Caco-2 (cell line): ENCODE data around the gene NIFK. TPM values are rescaled to one million over a fixed set of nuclear protein-coding genes. Genes with fewer than 3 reads are reported as not detected.
A peak's percentile ranks its signal among the peaks of the same experiment; 100 is the strongest.
"Not testable (repeated sequence)": the region's sequence is repeated elsewhere in the genome, so short reads cannot be mapped to it uniquely, and the experiment has no call there.

Source experiments
- BruUV-seq: library from RNA; stranded (reverse); fragments of 400-500 nt; replicated peaks from 2 replicates; lab custom pipeline; 2021; lab: Mats Ljungman, UMichigan
- CTCF ChIA-PET: fragments of 300-600 bp; sonication (Branson Sonifier 250); formaldehyde crosslinking; loops from one replicate; lab custom pipeline; 2022; ENCODE audit warnings: antibody characterized with exemption; lab: Charles Lee
- POLR2A ChIA-PET: fragments of 300-600 bp; sonication (Branson Sonifier 250); formaldehyde crosslinking; loops from one replicate; lab custom pipeline; 2022; ENCODE audit warnings: antibody characterized with exemption; lab: Charles Lee
- DNase-seq, 2 experiments: peaks; one replicate each; pipeline versions ENCODE4 v3.0.0 to v3.0.0-alpha.2; 2020 to 2022
- H3K27me3 ChIP-seq: replicated peaks from 2 replicates; pipeline ENCODE4 v1.6.0; 2011; ENCODE audit warnings: low read length; ENCODE audit not compliant: control insufficient read depth, insufficient read depth
- H3K36me3 ChIP-seq: 2 replicates; pipeline ENCODE4 v1.5.1; 2011; ENCODE audit warnings: low read length; ENCODE audit not compliant: control insufficient read depth, insufficient read depth
- H3K4me1 ChIP-seq: fragments of 250-450 bp; sonication (Bioruptor Pico); 2 replicates; pipeline ENCODE4 v1.5.1; 2020; ENCODE audit warnings: mild to moderate bottlenecking
- H3K4me3 ChIP-seq: 2 replicates; pipeline ENCODE4 v1.5.1; 2011; ENCODE audit warnings: low read depth, mild to moderate bottlenecking, control low read depth, low read length
- H3K9me3 ChIP-seq: fragments of 250-450 bp; sonication (Bioruptor Pico); 2 replicates; pipeline ENCODE4 v1.5.1; 2020; ENCODE audit warnings: mild to moderate bottlenecking, moderate library complexity
- H3K27ac Mint-ChIP-seq: one replicate; pipeline ENCODE4 v1.8.0; 2022; ENCODE audit warnings: mixed read lengths; ENCODE audit not compliant: unreplicated experiment
- H3K27me3 Mint-ChIP-seq: one replicate; pipeline ENCODE4 v1.8.0; 2022; ENCODE audit warnings: mixed read lengths; ENCODE audit not compliant: insufficient read depth, unreplicated experiment
- H3K36me3 Mint-ChIP-seq: one replicate; pipeline ENCODE4 v1.8.0; 2022; ENCODE audit warnings: mild to moderate bottlenecking, mixed read lengths; ENCODE audit not compliant: insufficient read depth, unreplicated experiment
- H3K4me1 Mint-ChIP-seq: one replicate; pipeline ENCODE4 v1.8.0; 2022; ENCODE audit warnings: low read depth, mixed read lengths; ENCODE audit not compliant: unreplicated experiment
- H3K4me3 Mint-ChIP-seq: one replicate; pipeline ENCODE4 v1.8.0; 2022; ENCODE audit warnings: mild to moderate bottlenecking, moderate library complexity, mixed read lengths; ENCODE audit not compliant: unreplicated experiment
- H3K9me3 Mint-ChIP-seq: one replicate; pipeline ENCODE4 v1.8.0; 2022; ENCODE audit warnings: mixed read lengths; ENCODE audit not compliant: unreplicated experiment
- intact Hi-C: fragments of 100-400 bp; cut with micrococcal nuclease; formaldehyde crosslinking; loops from one replicate; pipeline ENCODE4 v1.10.0; 2022; ENCODE audit not compliant: unreplicated experiment
- total RNA-seq: library from RNA; stranded (reverse); gene quantifications from 2 replicates; pipeline ENCODE4 v1.2.3, GENCODE V29; 2022
- TF ChIP-seq, protein P1 (sequence below), 2 experiments: fragments of 200-600 bp in 1 of 2; IDR thresholded peaks; 1 replicate in 1 of 2; 2 replicates in 1 of 2; pipeline versions ENCODE4 v1.5.1 to v1.8.0; 2011 to 2022; ENCODE audit warnings: antibody characterized with exemption in 1 of 2, control low read depth in 1 of 2, inconsistent platforms in 1 of 2, low read depth in 1 of 2, low read length in 1 of 2, mild to moderate bottlenecking in 1 of 2, moderate library complexity in 1 of 2; ENCODE audit not compliant: insufficient read depth in 1 of 2, severe bottlenecking in 1 of 2, unreplicated experiment in 1 of 2

NIFK gene
- total RNA-seq, 1 experiment from 2014 or later: 84.7 TPM

DNA sequence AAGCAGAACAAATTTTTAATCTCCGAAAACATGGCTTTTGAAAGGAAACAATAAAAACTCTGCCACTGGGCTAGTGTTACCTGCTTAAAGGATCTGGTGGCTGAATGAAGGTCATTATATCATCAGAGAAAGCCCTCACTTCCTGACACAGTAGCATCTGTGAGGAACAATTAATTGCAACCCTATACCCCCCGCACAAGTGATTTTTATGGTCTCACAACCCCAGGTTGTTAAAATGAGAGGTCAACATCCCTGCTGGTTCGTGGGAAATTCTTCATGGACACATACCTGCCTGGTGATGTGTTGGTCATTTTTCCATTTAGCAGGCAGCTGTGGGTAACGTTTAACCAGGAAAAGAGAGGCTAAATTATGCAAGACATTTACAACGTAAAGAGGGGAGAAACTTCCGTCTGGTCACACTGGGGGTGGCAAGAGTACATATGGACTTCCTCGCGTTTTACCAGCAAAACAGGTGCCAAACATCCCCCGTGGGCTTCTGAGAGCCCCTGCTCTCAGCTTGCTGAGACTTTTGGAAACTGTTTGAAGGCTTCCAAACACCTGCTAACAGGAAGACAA, 29.2 kb downstream of the NIFK start:
- intact Hi-C loops: loop anchor here (2.0 kb wide), 1 partner anchor 59 kb away; the partner anchor contains the start of gene CLASP1
- no peaks in the 10 kb centered on the region for H3K27me3 Mint-ChIP-seq
- DNase-seq: peak; percentile 61 to 72
- H3K9me3 Mint-ChIP-seq: no peaks in the 10 kb centered on the region
- Histone ChIP-seq H3K36me3 (no peaks in the 10 kb centered on the region), H3K4me1 (peaks cover 17% of the 10 kb centered on the region; the same call in 1 of the 2 replicates), H3K4me3 (peak overlapping the region; percentile 11; the same call in 1 of the 2 replicates), H3K27me3 (no peaks in the 10 kb centered on the region), H3K9me3 (no peaks in the 10 kb centered on the region)
- H3K4me3 Mint-ChIP-seq: peak overlapping the region; percentile 72
- TF ChIP-seq, protein P1, sequence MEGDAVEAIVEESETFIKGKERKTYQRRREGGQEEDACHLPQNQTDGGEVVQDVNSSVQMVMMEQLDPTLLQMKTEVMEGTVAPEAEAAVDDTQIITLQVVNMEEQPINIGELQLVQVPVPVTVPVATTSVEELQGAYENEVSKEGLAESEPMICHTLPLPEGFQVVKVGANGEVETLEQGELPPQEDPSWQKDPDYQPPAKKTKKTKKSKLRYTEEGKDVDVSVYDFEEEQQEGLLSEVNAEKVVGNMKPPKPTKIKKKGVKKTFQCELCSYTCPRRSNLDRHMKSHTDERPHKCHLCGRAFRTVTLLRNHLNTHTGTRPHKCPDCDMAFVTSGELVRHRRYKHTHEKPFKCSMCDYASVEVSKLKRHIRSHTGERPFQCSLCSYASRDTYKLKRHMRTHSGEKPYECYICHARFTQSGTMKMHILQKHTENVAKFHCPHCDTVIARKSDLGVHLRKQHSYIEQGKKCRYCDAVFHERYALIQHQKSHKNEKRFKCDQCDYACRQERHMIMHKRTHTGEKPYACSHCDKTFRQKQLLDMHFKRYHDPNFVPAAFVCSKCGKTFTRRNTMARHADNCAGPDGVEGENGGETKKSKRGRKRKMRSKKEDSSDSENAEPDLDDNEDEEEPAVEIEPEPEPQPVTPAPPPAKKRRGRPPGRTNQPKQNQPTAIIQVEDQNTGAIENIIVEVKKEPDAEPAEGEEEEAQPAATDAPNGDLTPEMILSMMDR (IDR thresholded peaks at IDR 0.05; ENCODE audit: insufficient read depth in 1 of 2, low read depth in 1 of 2, low read length in 1 of 2, severe bottlenecking in 1 of 2, unreplicated experiment in 1 of 2): no peak
- CTCF ChIA-PET: interaction anchor here (1.0 kb wide), 3 partner anchors 18 to 58 kb away, joined by 3 to 9 read pairs (median 5); partner anchors contain the start of genes CLASP1 and NIFK
- H3K36me3 Mint-ChIP-seq: peaks cover 6% of the 10 kb centered on the region
- POLR2A ChIA-PET: interaction anchor here (0.5 to 1.4 kb wide), 6 partner anchors 28 to 177 kb away, joined by 3 to 25 read pairs (median 4); partner anchors contain the start of genes NIFK and RNU4ATAC
- no TSS peak for BruUV-seq
- H3K27ac Mint-ChIP-seq: peak overlapping the region; percentile 96
- H3K4me1 Mint-ChIP-seq: peaks cover 27% of the 10 kb centered on the region

- H3K36me3 Mint-ChIP-seq: peaks cover 6% of the 10 kb centered on the region
- POLR2A ChIA-PET: no interaction called here
- H3K9me3 ChIP-seq: no peaks in the 10 kb centered on the region
- TF ChIP-seq, protein P1 (IDR thresholded peaks at IDR 0.05; ENCODE audit: insufficient read depth in 1 of 2, low read depth in 1 of 2, low read length in 1 of 2, severe bottlenecking in 1 of 2, unreplicated experiment in 1 of 2): no peak
- no peak overlapping the region for H3K4me3 ChIP-seq
- no peaks in the 10 kb centered on the region for H3K36me3 ChIP-seq
- no peaks in the 10 kb centered on the region for H3K27me3 ChIP-seq
- BruUV-seq: no TSS peak
- H3K9me3 Mint-ChIP-seq: no peaks in the 10 kb centered on the region
- CTCF ChIA-PET: interaction anchor here (0.5 to 0.6 kb wide), 2 partner anchors 9 to 456 kb away, joined by 3 read pairs; no protein-coding TSS in a partner anchor
- H3K4me1 ChIP-seq: peaks cover 17% of the 10 kb centered on the region; the same call in 1 of the 2 replicates
- no peak overlapping the region for H3K27ac Mint-ChIP-seq
- no peaks in the 10 kb centered on the region for H3K27me3 Mint-ChIP-seq
- intact Hi-C loops: loop anchor here (2.0 kb wide), 1 partner anchor 57 kb away; the partner anchor contains the start of gene CLASP1
- H3K4me1 Mint-ChIP-seq: peaks cover 27% of the 10 kb centered on the region
- no peak overlapping the region for H3K4me3 Mint-ChIP-seq
- DNase-seq: no peak
Observed at GRCh38 chr2:121705958-121706357, 30.7 kb downstream of the NIFK start.

DNA sequence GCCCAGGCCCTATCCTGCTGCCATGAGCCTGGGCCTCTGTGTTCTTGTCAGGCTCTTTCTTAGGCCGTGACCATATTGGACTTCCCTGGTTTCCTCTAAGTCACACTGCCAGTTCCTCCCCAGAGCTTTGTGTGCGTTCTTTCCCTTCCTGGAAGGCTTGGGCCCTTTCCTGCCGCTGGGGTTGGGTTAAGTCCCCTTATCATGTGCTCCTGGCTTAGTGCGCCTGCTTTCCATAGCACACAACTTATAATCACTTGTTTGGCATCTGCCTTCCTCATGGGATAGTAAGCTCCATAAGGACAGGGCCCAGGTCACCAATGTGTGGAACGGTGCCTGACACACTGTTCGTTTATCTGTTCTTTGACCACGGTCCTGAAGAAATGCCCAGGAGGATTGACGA, 31.3 kb downstream of the NIFK start:
- no peak overlapping the region for H3K4me3 Mint-ChIP-seq
- intact Hi-C loops: no loop called here
- CTCF ChIA-PET: interaction anchor here (0.5 kb wide), 1 partner anchor 457 kb away, joined by 3 read pairs; no protein-coding TSS in a partner anchor

DNA sequence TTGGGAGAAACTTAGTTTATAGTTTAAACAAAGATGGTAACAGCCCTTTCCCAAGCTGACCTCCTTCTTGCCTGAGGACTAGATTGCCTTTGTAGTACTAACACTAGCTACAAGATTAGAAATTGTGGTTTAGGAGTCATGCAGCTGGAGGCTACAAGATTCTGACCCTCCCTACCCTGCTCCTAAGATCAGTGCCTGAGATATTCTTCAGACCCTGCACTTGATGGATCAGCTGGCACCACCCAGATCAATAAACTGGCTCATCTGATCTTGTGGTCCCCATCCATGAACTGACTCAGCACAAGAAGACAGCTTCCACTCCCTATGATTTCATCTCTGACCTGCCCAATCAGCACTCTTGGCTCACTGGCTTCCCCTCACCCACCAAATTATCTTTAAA, 34.9 kb downstream of the NIFK start:
- BruUV-seq, H3K27me3 Mint-ChIP-seq, H3K4me3 Mint-ChIP-seq, POLR2A ChIA-PET, H3K36me3 ChIP-seq, H3K9me3 ChIP-seq, DNase-seq, H3K9me3 Mint-ChIP-seq, H3K27me3 ChIP-seq, H3K27ac Mint-ChIP-seq, H3K4me1 Mint-ChIP-seq, H3K36me3 Mint-ChIP-seq, intact Hi-C loops, H3K4me3 ChIP-seq: not testable (repeated sequence)
- CTCF ChIA-PET: interaction anchor here (0.6 kb wide), 1 partner anchor 23 kb away, joined by 5 read pairs; no protein-coding TSS in a partner anchor
- H3K4me1 ChIP-seq: peaks cover 11% of the 10 kb centered on the region; the same call in 1 of the 2 replicates

More for the DNA sequence above, 31.3 kb downstream of the NIFK start:
- H3K9me3 Mint-ChIP-seq: no peaks in the 10 kb centered on the region
- Histone ChIP-seq H3K27me3 (no peaks in the 10 kb centered on the region), H3K9me3 (no peaks in the 10 kb centered on the region), H3K4me3 (no peak overlapping the region), H3K36me3 (no peaks in the 10 kb centered on the region), H3K4me1 (peaks cover 17% of the 10 kb centered on the region; the same call in 1 of the 2 replicates)
- H3K27me3 Mint-ChIP-seq: no peaks in the 10 kb centered on the region
- BruUV-seq: no TSS peak
- no peak for DNase-seq
- H3K4me1 Mint-ChIP-seq: peaks cover 27% of the 10 kb centered on the region
- POLR2A ChIA-PET: no interaction called here
- H3K36me3 Mint-ChIP-seq: peaks cover 6% of the 10 kb centered on the region
- H3K27ac Mint-ChIP-seq: no peak overlapping the region
- TF ChIP-seq, protein P1 (IDR thresholded peaks at IDR 0.05; ENCODE audit: insufficient read depth in 1 of 2, low read depth in 1 of 2, low read length in 1 of 2, severe bottlenecking in 1 of 2, unreplicated experiment in 1 of 2): no peak
